ENCODE measurements around the gene ZDHHC7. TPM values are rescaled to one million over a fixed set of nuclear protein-coding genes. Genes with fewer than 3 reads are reported as not detected.
A peak's percentile ranks its signal among the peaks of the same experiment; 100 is the strongest.

The ZDHHC7 gene
- total and polyA plus RNA-seq, 9 of the 15 experiments (the other 6 are each of a cell fraction or from before 2014, with no cell fraction given) = 1.7 to 49.7 (median 37.4) TPM

- peak in 1 of 3 experiments; percentile 82; a peak in 2 of 6 replicates for TF ChIP-seq ZBTB11 (CRISPR knock-in tag; IDR thresholded peaks at IDR 0.05)
- peak; percentile 62 for TF ChIP-seq NFYB (IDR thresholded peaks at IDR 0.05; ENCODE audit: extremely low read depth, insufficient read length)
- no peak for TF ChIP-seq SMAD3 (CRISPR knock-in tag; conservative IDR thresholded peaks at IDR 0.05)
- TF ChIP-seq KLF13 (tag; IDR thresholded peaks at IDR 0.05; ENCODE audit: borderline replicate concordance, low read depth) = 0 out of 2 replicates have a peak, but pooled peaks have one; percentile 16
- peak; percentile 28 for TF ChIP-seq CHD4 (IDR thresholded peaks at IDR 0.05; ENCODE audit: insufficient read depth, insufficient replicate concordance, low read depth, low read length, poor library complexity, severe bottlenecking)
- no peak for TF ChIP-seq ZC3H4 (CRISPR knock-in tag; IDR thresholded peaks at IDR 0.05; ENCODE audit: borderline replicate concordance)
- TF ChIP-seq GATAD2A (IDR thresholded peaks at IDR 0.05) = peak; percentile 83
- peak; percentile 94 for TF ChIP-seq SMARCE1 (IDR thresholded peaks at IDR 0.05)
- TF ChIP-seq SMAD4 (CRISPR knock-in tag; conservative IDR thresholded peaks at IDR 0.05) = peak; percentile 100
- peak in 1 of 2 experiments; percentile 49; a peak in 2 of 4 replicates for TF ChIP-seq FOXK2 (conservative IDR thresholded peaks at IDR 0.05 in 1 of 2, IDR thresholded peaks at IDR 0.05 in 1 of 2; ENCODE audit: low read depth in 2 of 2)
- TF ChIP-seq NBN (IDR thresholded peaks at IDR 0.05; ENCODE audit: low read depth) = peak; percentile 86; the same call in 1 of the 2 replicates
- TF ChIP-seq ZNF165 (CRISPR knock-in tag; IDR thresholded peaks at IDR 0.05; ENCODE audit: borderline replicate concordance) = 0 out of 2 replicates have a peak, but pooled peaks have one; percentile 8
- TF ChIP-seq CBFA2T2 (conservative IDR thresholded peaks at IDR 0.05) = peak; percentile 99
- peak; percentile 86 for TF ChIP-seq CTBP1 (IDR thresholded peaks at IDR 0.05; ENCODE audit: borderline replicate concordance)
- TF ChIP-seq POLR2AphosphoS2 (IDR thresholded peaks at IDR 0.05; ENCODE audit: low read length) = no peak
- TF ChIP-seq LEF1 (IDR thresholded peaks at IDR 0.05) = peak; percentile 97
- no peak; the same call in 1 of the 2 replicates for TF ChIP-seq NFATC3 (IDR thresholded peaks at IDR 0.05)
- TF ChIP-seq NR2C1 (IDR thresholded peaks at IDR 0.05) = 0 out of 2 replicates have a peak, but pooled peaks have one; percentile 14
- peak; percentile 70 for TF ChIP-seq NR2C1 (tag; IDR thresholded peaks at IDR 0.05)
- TF ChIP-seq ZNF778 (CRISPR knock-in tag; IDR thresholded peaks at IDR 0.05) = no peak
- no peak for TF ChIP-seq ETV1 (tag; conservative IDR thresholded peaks at IDR 0.05; ENCODE audit: low read depth)
- TF ChIP-seq HMGN3 (IDR thresholded peaks at IDR 0.05; ENCODE audit: borderline replicate concordance, extremely low read depth, insufficient read length, low read depth, low read length) = peak; percentile 96
- 0 out of 2 replicates have a peak, but pooled peaks have one; percentile 46 for TF ChIP-seq HMGXB4 (CRISPR knock-in tag; IDR thresholded peaks at IDR 0.05)
Observed at GRCh38 chr16:84952335-84953189, 58.8 kb downstream of the ZDHHC7 start (continued).

All from K562 (cell line).